GM18508 (cell line): ENCODE measurements around the gene LMCD1.

Experiments
- ATAC-seq: cut with Tn5 transposase; IDR thresholded peaks from one replicate; pipeline ENCODE4 v1.9.1; 2021; ENCODE audit warnings: moderate number of reproducible peaks; ENCODE audit not compliant: insufficient read depth, unreplicated experiment

Gene LMCD1

DNA sequence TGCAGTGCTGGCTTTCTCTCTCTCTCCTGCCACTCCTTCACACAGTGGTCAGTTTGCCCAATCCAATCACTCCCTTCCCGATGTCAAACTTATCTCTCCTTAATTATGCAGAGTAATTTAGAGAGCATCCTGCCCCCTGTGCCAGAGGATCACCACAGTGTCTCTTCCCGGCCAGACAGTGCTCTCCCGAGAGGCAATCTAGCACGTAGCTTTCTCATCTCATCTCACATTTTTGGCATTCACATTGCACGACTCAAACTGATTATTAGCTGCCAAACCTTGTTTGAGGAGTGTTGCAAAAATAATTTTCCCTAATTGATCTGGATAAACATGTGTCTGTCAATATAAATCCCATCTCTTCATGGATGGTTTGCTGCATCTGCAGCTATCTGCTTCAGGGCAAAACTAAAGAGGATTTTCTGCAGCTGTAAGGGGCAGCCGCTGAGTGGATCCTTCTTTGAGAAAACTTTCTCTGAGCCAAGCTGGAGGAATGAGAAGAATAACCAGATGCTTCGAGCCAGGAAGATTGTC is 105.1 kb downstream of the LMCD1 start:
- ATAC-seq = no peak

DNA sequence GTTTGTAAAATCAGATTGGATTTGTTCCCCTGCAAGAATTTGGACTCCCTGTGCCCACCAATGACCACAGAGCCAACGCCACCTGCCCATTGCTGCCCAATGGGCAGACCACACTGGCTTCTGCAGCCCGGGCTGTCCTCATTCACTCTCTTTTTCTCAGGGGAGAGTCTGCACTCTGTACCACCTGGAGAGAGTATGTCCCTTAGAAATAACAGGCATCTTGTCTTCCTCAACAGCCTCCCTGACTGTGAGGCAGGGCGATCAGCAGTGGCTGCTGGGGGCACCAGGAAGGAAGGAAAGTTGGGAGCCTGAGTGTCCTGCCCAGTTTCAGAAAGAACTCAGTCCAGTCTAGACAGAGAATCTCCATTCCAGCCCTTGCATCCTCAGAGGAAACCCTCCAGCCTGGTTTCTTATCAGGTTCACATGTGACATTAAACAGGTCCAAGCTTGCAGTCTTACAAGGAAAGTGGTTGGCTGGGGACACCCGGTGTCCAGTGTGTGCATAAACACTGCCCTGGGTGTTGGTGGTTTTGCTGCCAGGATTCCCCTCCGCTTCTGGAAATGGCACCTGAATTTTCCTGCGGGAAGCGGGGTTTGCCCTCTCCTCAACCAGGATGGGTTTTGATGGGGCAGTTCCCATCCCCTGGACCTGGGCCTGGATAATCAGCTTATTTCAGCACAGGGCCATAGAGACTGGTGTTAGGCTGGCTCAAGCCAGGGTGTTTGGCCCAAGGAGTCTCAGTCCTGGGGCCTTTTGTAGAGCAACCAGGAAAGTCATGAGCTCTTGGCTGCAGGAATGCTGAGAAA is 105.8 kb downstream of the LMCD1 start:
- no peak for ATAC-seq

DNA sequence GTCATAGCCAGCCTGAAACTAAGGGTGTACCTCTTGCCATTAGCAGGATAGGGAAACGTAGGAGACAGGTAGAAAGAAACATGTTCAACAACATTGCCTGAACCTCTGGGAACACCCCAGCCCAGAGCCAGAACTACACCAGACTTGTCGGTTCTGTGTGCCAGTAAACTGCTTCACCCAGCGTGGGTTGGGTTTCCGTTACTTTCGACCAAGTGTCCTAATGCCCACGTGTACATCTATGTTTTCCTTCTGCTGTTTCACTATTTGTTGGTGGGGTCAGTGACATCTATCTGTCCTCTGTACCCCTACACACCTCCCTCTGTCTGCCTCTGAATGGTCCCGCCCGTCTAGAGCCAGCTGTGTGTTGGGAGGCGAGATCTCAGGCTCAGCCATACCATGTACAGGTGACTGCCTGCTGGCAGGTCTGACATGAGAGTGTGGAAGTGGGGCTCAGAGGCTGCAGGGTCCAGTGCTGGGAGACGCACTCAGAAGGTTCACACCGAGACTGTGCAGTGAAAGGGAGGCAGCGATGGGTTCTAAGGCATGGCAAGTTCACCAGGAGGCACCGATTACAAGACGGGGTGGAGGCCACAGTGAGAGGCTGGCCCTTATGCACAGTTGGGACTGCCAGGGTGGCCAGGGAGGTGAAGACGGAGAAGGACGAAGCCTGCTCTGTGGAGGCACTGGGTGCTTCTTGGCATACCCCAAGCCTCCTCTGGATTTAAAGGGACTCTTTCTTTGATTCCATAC is 106.6 kb downstream of the LMCD1 start:
- no peak for ATAC-seq

DNA sequence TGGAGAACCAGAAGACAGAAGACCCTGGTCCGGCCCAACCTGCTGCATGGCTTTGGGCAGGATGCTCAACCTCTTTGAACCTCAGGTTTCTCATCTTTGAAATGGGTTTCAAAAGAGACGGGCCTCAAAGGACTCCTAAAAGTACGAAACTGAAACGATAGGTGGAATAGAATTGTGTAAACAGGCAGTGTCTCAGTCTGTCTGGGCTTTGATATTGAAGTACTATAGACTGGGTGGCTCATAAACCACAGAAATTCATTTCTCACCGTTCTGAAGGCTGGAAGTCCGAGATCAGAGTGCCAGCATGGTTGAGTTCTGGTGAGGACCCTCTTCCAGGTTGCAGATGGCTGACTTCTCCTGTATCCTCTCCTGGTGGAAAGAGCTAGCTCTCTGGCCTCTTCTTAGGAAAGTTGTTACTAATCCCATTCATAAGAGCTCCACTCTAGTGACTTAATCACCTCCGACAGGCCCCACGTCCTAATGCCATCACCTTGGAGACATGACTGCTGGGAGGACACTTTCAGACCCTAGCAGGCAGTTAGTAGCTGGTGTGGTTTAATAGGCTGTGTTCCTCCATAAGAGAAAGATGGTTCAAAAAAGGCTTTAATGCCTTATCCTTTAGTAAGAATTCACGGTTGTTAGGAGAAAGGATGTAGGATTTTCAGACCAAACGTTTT is 107.3 kb downstream of the LMCD1 start:
- ATAC-seq = no peak

DNA sequence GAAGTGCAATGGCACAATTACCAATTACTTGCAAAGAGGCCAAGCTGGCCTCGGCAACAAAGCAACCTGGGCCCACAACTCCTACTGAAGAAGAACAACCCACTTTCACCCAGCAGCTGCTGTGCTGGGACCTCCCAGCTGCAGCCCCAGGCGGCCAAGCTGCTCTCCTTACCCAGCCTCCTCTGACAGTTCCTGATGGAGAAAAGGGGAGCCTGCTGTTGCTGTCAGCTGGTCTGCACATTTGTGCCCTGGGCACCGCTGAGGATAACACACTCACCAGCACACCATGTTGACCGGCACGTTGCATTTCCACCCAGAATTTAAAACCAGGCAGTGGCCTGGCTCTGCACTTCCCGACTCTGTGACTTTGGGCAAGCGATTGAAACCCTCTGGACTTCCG is 109.3 kb downstream of the LMCD1 start:
- no peak for ATAC-seq

DNA sequence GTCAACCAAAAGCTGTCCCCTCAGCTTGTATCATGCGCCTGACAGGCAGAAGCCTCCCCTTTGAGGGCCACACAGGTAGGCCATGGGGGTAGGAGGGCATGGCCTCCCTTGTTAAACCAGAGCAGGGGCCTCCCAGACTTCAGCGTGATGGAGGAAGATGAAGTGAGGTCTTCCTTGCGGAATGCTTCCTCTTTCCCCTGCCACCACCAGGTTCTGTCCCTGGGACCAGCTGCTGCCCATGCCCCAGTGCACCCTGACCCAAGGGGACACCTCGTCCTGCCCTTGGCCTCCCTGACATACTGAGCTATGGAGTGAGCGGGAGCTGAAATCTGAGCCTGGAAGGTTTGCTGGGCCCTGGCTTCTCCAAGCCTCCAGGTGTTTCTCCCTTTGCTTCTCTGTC is 116.3 kb downstream of the LMCD1 start:
- no peak for ATAC-seq

DNA sequence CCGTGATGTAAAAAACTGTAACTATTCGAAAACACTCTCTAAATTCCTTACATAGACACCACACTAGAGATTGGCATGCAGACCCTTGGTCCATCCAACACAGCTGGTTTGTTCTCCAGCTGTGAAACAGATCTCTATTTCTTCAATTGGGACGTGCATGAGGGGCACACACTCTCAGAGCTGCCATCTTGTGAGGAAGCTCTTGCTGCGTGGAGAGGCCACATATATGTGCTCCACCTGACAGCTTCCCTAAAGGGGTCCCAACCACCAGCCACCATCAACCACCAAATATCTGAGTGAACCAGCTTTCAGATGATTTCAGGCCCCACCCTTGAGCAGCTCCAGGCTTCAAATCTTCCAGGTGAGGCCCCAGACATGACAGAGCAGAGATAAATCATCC is 117.3 kb downstream of the LMCD1 start:
- ATAC-seq = no peak

- ATAC-seq = no peak
These were observed 117.9 kb downstream of the LMCD1 start for GRCh38 chr3:8619548-8619947.

- no peak for ATAC-seq
These were observed 119.5 kb downstream of the LMCD1 start for GRCh38 chr3:8621141-8621540.

- no peak for ATAC-seq
These were observed 120.2 kb downstream of the LMCD1 start for GRCh38 chr3:8621872-8622271.

- peak; percentile 82 for ATAC-seq
These were observed 121.5 kb downstream of the LMCD1 start for GRCh38 chr3:8622873-8623691.

GRCh38 chr3:8623741-8624140 is 122.1 kb downstream of the LMCD1 start:
- ATAC-seq = no peak
